HG03442 (cell line): Measurements from ENCODE around the gene GRHPR.
"Not testable (repeated sequence)": the region's sequence is repeated elsewhere in the genome, so short reads cannot be mapped to it uniquely, and the experiment has no call there.

Experiments used
- ATAC-seq: cut with Tn5 transposase; IDR thresholded peaks from one replicate; pipeline ENCODE4 v1.9.1; 2021; ENCODE audit warnings: mild to moderate bottlenecking, moderate library complexity; ENCODE audit not compliant: unreplicated experiment

The GRHPR gene

DNA sequence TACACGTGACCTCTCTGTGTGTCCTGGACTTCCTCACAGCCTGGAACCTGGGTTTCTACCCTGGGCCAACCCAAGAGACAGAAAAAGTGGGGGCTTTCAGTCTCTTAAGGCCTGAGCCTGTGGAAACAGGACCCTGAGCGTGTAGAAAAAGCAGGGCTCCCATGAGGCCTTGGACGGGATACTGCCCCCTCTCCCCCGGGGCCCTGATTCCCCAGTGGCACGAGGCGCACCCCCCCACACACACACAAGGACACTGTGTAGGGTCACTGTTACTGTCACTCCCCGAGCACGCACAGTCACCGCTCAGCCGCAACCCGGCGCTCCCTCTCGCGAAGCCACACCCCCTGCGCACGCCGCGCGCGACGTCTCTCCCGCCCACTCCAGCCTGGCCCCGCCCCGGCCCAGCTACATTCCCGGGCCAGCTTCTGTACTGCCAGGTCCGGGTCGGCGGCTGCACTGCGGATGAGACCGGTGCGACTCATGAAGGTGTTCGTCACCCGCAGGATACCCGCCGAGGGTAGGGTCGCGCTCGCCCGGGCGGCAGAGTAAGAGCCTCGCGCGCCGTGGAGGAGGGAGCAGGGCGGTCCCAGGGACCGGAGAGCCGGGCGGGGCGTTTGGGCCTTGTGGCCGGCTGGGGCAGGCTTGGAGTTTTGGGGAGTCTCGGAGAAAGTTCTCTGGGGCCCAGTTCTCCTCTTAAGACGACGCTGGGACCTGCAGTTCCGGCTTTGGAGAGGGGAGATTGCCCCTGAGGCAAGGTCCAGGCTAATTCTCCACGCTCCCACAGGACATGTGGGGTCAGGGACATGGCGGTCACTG lies at the start of gene GRHPR:
GRHPR (plus strand) TSS at position 408 of the 816 bp plus-strand sequence; CDS start at position 463, 55 bp downstream.
- peak; percentile 95 for ATAC-seq

- ATAC-seq = no peak
Observed at GRCh38 chr9:37372839-37373238, 49.7 kb upstream of the GRHPR start.

- ATAC-seq = no peak
Observed at GRCh38 chr9:37373621-37374020, 48.9 kb upstream of the GRHPR start.

DNA sequence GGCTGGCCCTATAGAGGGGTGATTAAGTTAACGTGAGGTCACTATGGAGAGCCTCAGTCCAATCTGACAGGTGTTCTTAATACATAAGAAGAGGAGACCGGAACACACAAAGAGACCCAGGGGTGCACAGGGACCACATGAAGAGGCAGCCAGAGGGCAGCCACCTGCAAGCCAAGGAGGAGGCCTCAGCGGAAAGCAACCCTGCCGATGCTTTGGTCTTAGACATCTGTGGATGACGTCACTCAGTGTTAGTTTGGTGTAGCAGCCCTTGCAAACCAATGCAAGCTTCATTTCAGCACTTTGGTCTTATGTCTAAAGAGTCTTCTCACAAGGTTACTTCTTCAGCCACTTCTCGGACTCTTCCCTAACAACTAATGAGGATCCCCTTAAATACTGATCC lies 47.6 kb upstream of the GRHPR start:
- ATAC-seq = peak; percentile 34

GRCh38 chr9:37377688-37378612 lies 44.5 kb upstream of the GRHPR start:
- no peak for ATAC-seq

DNA sequence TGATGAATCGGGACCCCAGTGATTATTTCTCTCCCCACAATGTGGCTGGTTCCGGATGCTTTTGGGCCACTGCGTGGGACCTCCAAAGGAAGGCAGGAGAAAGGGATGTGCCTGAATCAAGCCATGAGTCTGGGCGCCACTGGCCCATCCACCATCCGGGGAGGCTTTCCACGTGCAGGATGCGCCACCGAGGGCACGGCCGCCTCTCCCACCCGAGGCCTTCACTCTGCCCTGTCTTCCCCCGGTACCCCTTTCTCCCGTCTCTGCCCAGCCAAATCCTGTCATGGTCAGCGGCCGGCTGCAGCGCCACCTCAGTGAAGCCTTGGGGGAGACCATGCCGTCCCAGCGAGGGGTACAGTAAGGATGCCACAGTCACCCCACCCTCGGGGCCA lies 43.9 kb upstream of the GRHPR start:
- no peak for ATAC-seq

DNA sequence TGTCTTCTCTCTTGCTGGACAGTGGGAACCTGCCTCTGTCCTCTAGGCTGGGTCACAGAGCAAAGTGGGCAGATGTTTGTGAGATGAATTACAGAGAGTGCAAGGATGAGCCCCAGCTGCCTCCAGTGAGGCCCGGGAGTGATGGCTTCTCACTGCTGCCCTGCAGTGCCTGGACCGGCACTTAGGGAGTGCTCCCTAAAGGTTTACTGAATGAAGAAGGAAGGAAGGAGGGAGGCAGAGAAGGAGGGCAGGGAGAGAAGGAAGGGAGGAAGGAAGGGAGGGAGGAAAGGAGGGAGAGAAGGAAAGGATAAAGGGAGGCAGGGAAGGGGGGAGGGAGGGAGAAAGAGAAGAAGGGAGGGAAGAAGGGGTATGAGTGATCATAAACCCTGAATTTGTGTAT lies 42.7 kb upstream of the GRHPR start:
- no peak for ATAC-seq

GRCh38 chr9:37380570-37380969 lies 41.9 kb upstream of the GRHPR start:
- ATAC-seq = no peak

DNA sequence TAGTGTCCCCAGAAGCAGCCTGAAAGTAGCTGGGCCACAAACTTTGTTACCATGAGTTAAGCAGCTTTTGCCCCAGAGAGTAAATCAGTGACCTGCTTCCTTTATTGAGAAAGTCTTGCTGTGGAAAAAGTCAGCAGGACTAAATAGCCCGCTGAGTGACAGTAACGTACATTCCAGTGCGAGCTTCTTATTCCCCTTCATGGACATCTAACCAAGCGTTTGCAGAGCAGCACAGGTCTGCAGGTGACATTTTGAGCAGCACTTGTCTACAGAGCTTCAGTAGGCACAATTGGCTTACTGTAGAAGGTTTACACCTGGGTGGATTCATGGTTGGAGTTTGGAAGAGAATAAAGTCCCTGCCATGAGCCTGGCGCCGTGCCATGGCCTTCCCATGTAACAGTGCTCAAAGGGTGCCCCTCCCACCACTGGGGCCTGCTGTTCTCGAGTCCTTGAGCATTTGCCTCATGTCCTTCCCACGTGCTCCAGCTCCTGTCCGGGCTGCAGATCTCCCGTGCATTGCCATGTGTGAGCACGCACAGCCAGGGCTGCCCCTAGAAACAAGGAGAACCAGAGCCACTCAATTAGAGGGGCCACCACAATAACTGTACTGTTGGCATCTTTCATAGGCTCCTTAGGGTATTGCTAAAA lies 41.3 kb upstream of the GRHPR start:
- ATAC-seq = no peak

DNA sequence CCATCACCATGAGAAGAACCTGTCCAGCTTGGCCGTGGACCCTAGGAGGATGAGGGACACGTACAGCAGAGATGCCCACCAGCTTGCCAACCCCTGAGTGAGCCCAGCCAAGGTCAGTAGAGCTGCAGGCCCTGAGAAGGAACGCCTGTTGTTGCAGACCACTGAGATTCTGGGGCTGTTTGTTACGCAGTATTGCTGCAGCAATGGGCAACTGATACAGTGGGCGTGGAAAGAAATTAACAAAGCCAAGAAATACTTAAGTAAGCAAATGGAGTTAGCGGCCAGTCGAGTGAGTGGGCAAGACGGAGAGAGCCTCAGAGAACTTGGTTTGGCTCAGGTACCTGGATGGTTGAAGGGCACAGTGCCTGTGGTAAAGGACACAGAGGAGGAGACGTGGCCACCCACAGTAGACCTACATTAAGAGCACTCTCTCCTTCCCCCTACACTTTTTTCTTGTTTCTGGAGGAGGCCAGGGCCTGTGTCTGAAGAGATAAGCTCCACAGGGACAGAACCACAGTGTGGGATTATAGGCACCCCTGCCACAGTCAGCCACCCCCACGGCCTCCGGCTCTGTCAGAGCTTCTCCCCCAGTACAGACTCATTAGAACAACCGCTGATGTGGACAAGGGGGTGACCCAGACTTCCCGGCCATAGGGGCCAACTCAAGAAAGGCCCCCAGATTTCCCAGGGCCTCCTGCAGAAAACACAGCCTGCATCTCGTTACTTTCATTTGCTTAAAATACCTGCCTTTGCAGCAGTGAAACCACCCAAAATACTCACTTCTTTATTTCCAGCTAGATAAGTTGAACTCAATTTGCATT lies 40.1 kb upstream of the GRHPR start:
- no peak for ATAC-seq

DNA sequence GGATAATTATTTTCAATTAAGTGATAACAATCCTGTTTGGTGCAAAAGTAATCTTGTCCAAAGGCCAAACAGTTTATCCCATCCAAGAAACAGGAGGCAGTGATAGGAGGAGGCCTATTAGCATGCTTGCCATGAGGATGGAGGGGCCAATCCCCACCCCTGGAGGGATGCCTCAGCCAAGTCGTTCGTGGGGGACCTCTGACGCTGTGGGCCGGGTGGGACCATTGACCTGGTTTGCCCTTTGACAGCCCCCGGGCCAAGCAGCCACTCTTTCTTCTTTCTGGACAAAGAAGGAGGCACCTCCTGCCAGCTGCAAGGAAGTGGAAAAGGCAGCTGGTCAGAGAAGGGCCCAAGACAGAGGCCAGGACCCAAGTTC lies 39.5 kb upstream of the GRHPR start:
- no peak for ATAC-seq

GRCh38 chr9:37383393-37383792 lies 39.1 kb upstream of the GRHPR start:
- no peak for ATAC-seq

DNA sequence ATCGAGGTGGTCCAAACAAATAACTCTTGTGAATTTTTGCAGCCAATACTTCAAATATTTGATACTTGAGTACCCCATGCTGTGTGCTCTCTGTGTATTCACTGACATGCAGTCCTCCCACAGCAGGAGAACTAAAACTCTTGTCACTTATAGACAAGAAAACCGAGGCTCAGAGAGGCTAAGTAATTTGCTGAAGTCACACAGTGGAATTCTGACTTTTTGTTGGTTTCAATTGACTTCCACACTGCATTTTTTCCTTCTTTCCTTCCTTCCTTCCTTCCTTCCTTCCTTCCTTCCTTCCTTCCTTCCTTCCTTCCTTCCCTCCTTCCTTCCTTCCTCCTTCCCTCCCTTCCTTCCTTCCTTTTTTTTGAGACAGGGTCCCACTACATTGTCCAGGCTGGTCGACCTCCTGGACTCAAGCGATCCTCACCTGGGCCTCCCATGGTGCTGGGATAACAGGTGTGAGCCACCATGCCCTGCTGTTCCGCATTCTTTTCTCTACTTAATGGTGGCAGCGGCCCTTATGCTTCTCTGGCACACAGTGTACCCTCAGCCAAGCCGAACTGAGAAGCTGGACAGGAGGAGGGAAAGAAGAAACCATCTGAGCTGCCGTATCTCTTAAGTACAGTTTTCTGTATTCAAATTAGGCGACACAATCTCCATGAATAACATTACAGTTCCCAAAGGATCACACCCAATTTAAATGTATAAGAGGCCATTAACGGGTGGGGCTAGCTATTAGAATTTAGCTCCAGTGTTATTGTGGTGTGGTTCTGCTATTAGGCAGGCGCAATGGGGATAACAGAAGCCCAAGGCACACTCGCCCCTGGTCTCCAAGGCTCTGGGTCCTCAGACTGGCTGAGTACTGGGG lies 38.4 kb upstream of the GRHPR start:
- no peak for ATAC-seq

GRCh38 chr9:37385286-37385685 lies 37.2 kb upstream of the GRHPR start:
- ATAC-seq = no peak

- no peak for ATAC-seq
Observed at GRCh38 chr9:37386988-37387387, 35.5 kb upstream of the GRHPR start.

DNA sequence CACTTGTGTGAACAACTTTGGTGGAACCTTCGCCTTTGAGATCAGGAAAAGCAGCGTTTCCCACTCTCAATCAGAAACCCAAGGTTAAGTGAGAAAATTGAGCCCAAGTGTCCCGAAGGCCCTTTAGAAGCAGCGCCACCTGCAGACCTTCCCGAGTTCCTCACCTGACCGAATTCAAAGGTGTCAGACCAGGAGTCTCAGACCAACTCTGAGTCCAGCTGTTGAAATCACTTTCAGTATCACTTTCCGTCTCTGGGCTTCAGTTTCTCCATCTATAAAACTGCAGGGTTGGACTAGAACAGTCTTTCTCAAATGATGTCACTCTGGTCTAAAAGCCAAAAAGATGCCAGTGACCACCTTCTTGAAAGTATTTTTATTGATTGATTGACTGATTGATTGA lies 31.7 kb upstream of the GRHPR start:
- ATAC-seq = peak; percentile 90

DNA sequence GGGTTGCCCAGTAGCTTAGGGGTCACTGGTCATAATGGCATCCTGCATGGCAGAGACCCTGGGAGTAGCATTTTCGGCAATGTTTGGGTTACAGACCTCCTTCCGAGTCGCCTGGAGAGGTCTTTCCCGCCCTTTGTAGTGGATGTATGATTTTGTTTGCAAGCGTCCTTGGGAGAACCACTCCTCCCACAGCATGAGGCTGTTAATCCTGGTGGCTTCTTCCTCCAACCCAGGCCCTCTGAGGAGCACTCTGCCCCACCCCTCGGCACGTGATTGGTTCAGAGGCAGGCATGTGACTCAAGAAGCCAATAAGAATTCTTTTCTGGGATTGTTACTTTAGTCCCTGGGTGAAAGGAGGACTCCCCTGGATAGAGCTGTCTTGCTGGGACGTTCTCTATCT lies 30.2 kb upstream of the GRHPR start:
- ATAC-seq = no peak

- ATAC-seq = no peak
Observed at GRCh38 chr9:37395229-37395628, 27.3 kb upstream of the GRHPR start.

DNA sequence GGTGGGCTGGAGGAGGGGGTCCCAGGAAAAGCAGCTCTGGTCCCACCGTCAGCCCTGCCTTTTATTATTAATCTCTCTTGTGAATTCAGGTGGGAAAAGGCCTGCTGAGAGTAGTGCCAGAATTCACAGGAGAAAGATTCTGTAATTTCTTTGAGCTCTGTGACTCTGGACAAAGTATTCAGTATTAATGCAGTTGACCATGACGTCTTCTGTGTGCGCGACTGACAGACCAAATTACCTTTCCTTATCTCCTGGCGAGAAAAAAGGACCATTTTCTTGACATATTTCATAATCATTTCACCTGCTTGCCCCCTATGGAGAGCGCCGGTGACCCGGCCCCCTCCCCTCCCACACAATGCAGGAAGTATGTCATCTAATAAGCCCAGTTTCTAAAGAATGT lies 26.8 kb upstream of the GRHPR start:
- no peak for ATAC-seq

DNA sequence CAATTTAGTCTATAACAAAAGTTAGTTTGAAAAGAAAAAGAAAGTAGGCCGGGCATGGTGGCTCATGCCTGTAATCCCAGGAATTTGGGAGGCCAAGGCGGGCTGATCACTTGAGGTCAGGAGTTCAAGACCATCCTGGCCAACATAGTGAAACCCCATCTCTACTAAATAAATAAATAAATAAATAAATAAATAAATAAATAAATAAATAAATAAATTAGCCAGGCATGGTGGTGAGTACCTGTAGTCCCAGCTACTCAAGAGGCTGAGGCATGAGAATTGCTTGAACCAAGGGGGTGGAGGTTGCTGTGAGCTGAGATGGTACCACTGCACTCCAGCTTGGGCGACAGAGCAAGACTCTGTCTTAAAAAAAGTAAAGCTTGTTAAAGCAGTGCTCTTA lies 24.5 kb upstream of the GRHPR start:
- ATAC-seq = not testable (repeated sequence)
